ENCODE measurements around the gene HSD3B7. TPM values are rescaled to one million over a fixed set of nuclear protein-coding genes. Genes with fewer than 3 reads are reported as not detected.

Gene HSD3B7
- total and polyA plus RNA-seq, 2 of the 8 experiments (the other 6 are each of a cell fraction or from before 2014, with no cell fraction given), result 2.9 to 6.6 TPM

DNA sequence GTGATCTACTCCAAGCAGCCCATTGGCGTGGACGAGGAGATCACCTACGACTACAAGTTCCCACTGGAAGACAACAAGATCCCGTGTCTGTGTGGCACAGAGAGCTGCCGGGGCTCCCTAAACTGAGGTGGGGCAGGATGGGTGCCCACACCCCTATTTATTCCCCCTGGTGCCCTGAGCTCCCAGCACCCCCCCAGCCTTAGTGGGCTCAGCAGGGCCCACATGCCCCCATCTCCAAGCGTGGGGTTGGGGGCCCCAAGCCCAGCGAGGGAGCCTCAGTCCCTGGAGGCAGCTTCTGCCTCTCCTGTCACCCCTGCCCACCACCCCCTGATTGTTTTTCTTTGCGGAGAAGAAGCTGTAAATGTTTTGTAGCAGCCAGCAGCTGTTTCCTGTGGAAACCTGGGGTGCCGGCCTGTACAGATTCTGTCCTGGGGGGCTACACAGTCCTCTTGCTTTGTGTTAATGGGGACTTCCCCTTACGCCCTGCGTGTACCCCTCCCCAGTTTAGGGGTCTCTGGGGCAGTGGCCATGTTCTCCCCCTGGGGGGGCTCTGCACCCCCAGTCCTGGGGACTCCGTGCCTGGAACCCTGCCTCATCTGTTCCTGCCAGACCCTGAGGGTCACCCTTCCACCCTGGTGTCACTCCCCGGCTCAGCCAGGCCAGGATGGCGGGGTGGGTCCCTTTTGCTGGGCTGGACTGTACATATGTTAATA lies 953 bp upstream of the HSD3B7 start:
- no peak overlapping the region; the same call in 1 of the 2 replicates for H4K8ac ChIP-seq (ENCODE audit: extremely low read depth, insufficient read depth, low read length)
- H3K14ac ChIP-seq (ENCODE audit: insufficient read length), result no peak overlapping the region
- H2AK5ac ChIP-seq (ENCODE audit: low read depth, low read length), result no peak overlapping the region
- H2BK20ac ChIP-seq (ENCODE audit: low read length), result no peak overlapping the region
- no peak overlapping the region for H3K23ac ChIP-seq (ENCODE audit: insufficient read length)
- H2AFZ ChIP-seq (ENCODE audit: low read length), result no peak overlapping the region
- no peak overlapping the region for H3K4me2 ChIP-seq (ENCODE audit: insufficient read depth in 1 of 2, low read depth in 2 of 2, low read length in 2 of 2)
- ChIA-PET CTCF (ENCODE audit: partially characterized antibody) (interaction anchor here (0.6 to 5.5 kb wide), 47 partner anchors 9 to 1296 kb away, joined by 3 to 39 read pairs (median 5); partner anchors contain the start of genes PRSS8, ZNF646 and ZNF668), POLR2A (ENCODE audit: partially characterized antibody) (interaction anchor here (0.6 to 5.9 kb wide), 33 partner anchors 7 to 196 kb away, joined by 3 to 45 read pairs (median 4); partner anchors contain the start of genes FUS, KAT8, ORAI3 and STX4)
- no peaks in the 10 kb centered on the region for H3K79me1 ChIP-seq (ENCODE audit: low read depth, low read length)
- no peak overlapping the region for H2BK5ac ChIP-seq (ENCODE audit: low read depth, low read length)
- H3K9ac ChIP-seq (replicated peaks in 1 of 4; ENCODE audit: extremely low read depth in 1 of 4, low read depth in 3 of 4, low read length in 3 of 4), result no peak overlapping the region
- FAIRE-seq (no peak), DNase-seq (ENCODE audit: low read depth in 1 of 2, low spot score in 2 of 2) (no peak)
- no peak overlapping the region for H4K91ac ChIP-seq (replicated peaks; ENCODE audit: insufficient read length, low read length)
- H2BK12ac ChIP-seq (ENCODE audit: low read depth, low read length), result no peak overlapping the region
- no peak overlapping the region for H2BK120ac ChIP-seq (replicated peaks; ENCODE audit: low read depth, low read length)
- H2BK15ac ChIP-seq (ENCODE audit: low read length), result no peak overlapping the region
- H3K4ac ChIP-seq (replicated peaks; ENCODE audit: insufficient read length, low read depth, low read length), result no peak overlapping the region
- H3K27me3 ChIP-seq (replicated peaks in 1 of 4; ENCODE audit: control insufficient read depth in 3 of 4, extremely low read depth in 1 of 4, insufficient read depth in 3 of 4, low read length in 3 of 4), result no peaks in the 10 kb centered on the region
- no peak for TF ChIP-seq FOSL1 (IDR thresholded peaks at IDR 0.05; ENCODE audit: insufficient read depth, low read depth, low read length)
- no peak for TF ChIP-seq CBX5 (IDR thresholded peaks at IDR 0.05; ENCODE audit: low read depth, low read length)
- TF ChIP-seq CREB1 (IDR thresholded peaks at IDR 0.05), result no peak
- no peak for TF ChIP-seq EP300 (IDR thresholded peaks at IDR 0.05; ENCODE audit: borderline replicate concordance in 1 of 2, low read depth in 2 of 2, low read length in 2 of 2)
- TF ChIP-seq TAF7 (optimal IDR thresholded peaks at IDR 0.05; ENCODE audit: borderline replicate concordance, low read depth, low read length), result no peak
- no peak for TF ChIP-seq HDAC6 (IDR thresholded peaks at IDR 0.05; ENCODE audit: low read depth, low read length)
- H3K9me3 ChIP-seq (ENCODE audit: insufficient read depth in 2 of 2, low read depth in 1 of 2, low read length in 1 of 2), result no peaks in the 10 kb centered on the region
- no peak overlapping the region for H3K56ac ChIP-seq (replicated peaks; ENCODE audit: insufficient read length, low read depth, low read length)
- H4K5ac ChIP-seq (ENCODE audit: insufficient read length, low read depth, low read length), result no peak overlapping the region
- H3K79me2 ChIP-seq (ENCODE audit: control insufficient read depth in 1 of 2, insufficient read depth in 2 of 2, low read length in 2 of 2), result no peaks in the 10 kb centered on the region
- H3K4me3 ChIP-seq (ENCODE audit: extremely low read depth in 1 of 4, insufficient read depth in 2 of 4, low read depth in 3 of 4, low read length in 4 of 4), result no peak overlapping the region
- H3K27ac ChIP-seq (ENCODE audit: low read depth, low read length), result no peak overlapping the region
- peaks cover 8 to 26% (median 19%) of the 10 kb centered on the region in 4 experiments; a peak in 6 of 8 replicates for H3K36me3 ChIP-seq (ENCODE audit: control insufficient read depth in 2 of 4, insufficient read depth in 4 of 4, low read length in 3 of 4)
- peaks cover 0 to 5% (median 2%) of the 10 kb centered on the region in 4 experiments; a peak in 4 of 7 replicates for H3K4me1 ChIP-seq (replicated peaks in 1 of 4; ENCODE audit: control insufficient read depth in 3 of 4, insufficient read depth in 4 of 4, low read length in 3 of 4)
- 91% methylated on average over 13 of the region's 14 CpGs; no CpG with 5 or more reads in 1 of the 2 experiments for WGBS, 2 experiments (ENCODE audit: extremely low coverage in 1 of 2, insufficient coverage in 1 of 2, insufficient read length in 1 of 2, insufficient replicate concordance in 2 of 2, low coverage in 1 of 2, low lambda C conversion rate in 2 of 2, missing lambda C conversion rate in 1 of 2)
- H3K23me2 ChIP-seq (ENCODE audit: low read depth, low read length), result peaks cover 3% of the 10 kb centered on the region; the same call in 1 of the 2 replicates
- H3K18ac ChIP-seq (ENCODE audit: extremely low read depth, low read length), result no peak overlapping the region
- peaks cover 0 to 14% of the 10 kb centered on the region in 2 experiments for H4K20me1 ChIP-seq (replicated peaks in 1 of 2; ENCODE audit: control insufficient read depth in 1 of 2, insufficient read depth in 2 of 2, low read length in 2 of 2)

All from H1 (cell line).